ENCODE data around the gene ORMDL3. TPM values are rescaled to one million over a fixed set of nuclear protein-coding genes. Genes with fewer than 3 reads are reported as not detected.

The ORMDL3 gene
- total RNA-seq (2014; rRNA removed; shearing (Covaris generic)) = 20.1 and 21.5 TPM in 2 replicates

GRCh38 chr17:39927101-39927928 is at the start of gene ORMDL3, which contains the start of gene LRRC3C:
TSS of gene ORMDL3 (minus strand) at chr17:39927601. CDS start at chr17:39924203, 3,398 bp downstream.
TSS of gene LRRC3C (plus strand) at chr17:39927732. CDS start at chr17:39941524, 13,792 bp downstream.

GRCh38 chr17:39962642-39963220 is 35.3 kb upstream of the ORMDL3 start, which contains the start of gene GSDMA:
TSS of gene GSDMA (plus strand) at chr17:39963004. CDS start at chr17:39965688, 2,684 bp downstream.

Other genes starting within 250 kb of the ORMDL3 start
- gene PGAP3, start 239.5 kb downstream of the ORMDL3 start, total RNA-seq (2014; rRNA removed; shearing (Covaris generic)) = 12.2 and 13.9 TPM in 2 replicates
- 31.3 and 44.2 TPM in 2 replicates for gene ERBB2, start 227.5 kb downstream of the ORMDL3 start, total RNA-seq (2014; rRNA removed; shearing (Covaris generic))
- 92.9 and 99.2 TPM in 2 replicates for gene MIEN1, start 197.1 kb downstream of the ORMDL3 start, total RNA-seq (2014; rRNA removed; shearing (Covaris generic))
- gene GRB7, start 189.7 kb downstream of the ORMDL3 start, total RNA-seq (2014; rRNA removed; shearing (Covaris generic)) = 0.38 TPM in 1 of 2 replicates, not detected in the other
- gene IKZF3, start 63.3 kb downstream of the ORMDL3 start, total RNA-seq (2014; rRNA removed; shearing (Covaris generic)) = 0.08 and 0.29 TPM in 2 replicates
- not detected in 2 replicates for gene ZPBP2, start 59.4 kb downstream of the ORMDL3 start, total RNA-seq (2014; rRNA removed; shearing (Covaris generic))
- 2.9 TPM in 2 replicates for gene GSDMB, start 9.0 kb downstream of the ORMDL3 start, total RNA-seq (2014; rRNA removed; shearing (Covaris generic))
- not detected in 2 replicates for gene LRRC3C, start 131 bp upstream of the ORMDL3 start, total RNA-seq (2014; rRNA removed; shearing (Covaris generic))
- not detected in 2 replicates for gene GSDMA, start 35.4 kb upstream of the ORMDL3 start, total RNA-seq (2014; rRNA removed; shearing (Covaris generic))
- 168 and 192 TPM in 2 replicates for gene PSMD3, start 53.2 kb upstream of the ORMDL3 start, total RNA-seq (2014; rRNA removed; shearing (Covaris generic))
- not detected in 2 replicates for gene CSF3, start 87.8 kb upstream of the ORMDL3 start, total RNA-seq (2014; rRNA removed; shearing (Covaris generic))
- gene MED24, start 126.8 kb upstream of the ORMDL3 start, total RNA-seq (2014; rRNA removed; shearing (Covaris generic)) = 34.3 and 43.0 TPM in 2 replicates
- 12.2 and 12.4 TPM in 2 replicates for gene THRA, start 135.4 kb upstream of the ORMDL3 start, total RNA-seq (2014; rRNA removed; shearing (Covaris generic))
- gene NR1D1, start 173.0 kb upstream of the ORMDL3 start, total RNA-seq (2014; rRNA removed; shearing (Covaris generic)) = 6.3 and 8.2 TPM in 2 replicates
- 45.3 and 47.3 TPM in 2 replicates for gene MSL1, start 194.4 kb upstream of the ORMDL3 start, total RNA-seq (2014; rRNA removed; shearing (Covaris generic))
- 43.4 and 48.3 TPM in 2 replicates for gene CASC3, start 212.9 kb upstream of the ORMDL3 start, total RNA-seq (2014; rRNA removed; shearing (Covaris generic))
- 7.0 TPM in 2 replicates for gene RAPGEFL1, start 249.9 kb upstream of the ORMDL3 start, total RNA-seq (2014; rRNA removed; shearing (Covaris generic))